GM19397 (cell line): ENCODE data around the gene ANO10.
"Not testable (repeated sequence)": the region's sequence is repeated elsewhere in the genome, so short reads cannot be mapped to it uniquely, and the experiment has no call there.

ENCODE experiments used
- ATAC-seq: cut with Tn5 transposase; IDR thresholded peaks from one replicate; pipeline ENCODE4 v1.9.1; 2021; ENCODE audit warnings: mild to moderate bottlenecking, moderate library complexity; ENCODE audit not compliant: unreplicated experiment

The ANO10 gene

DNA sequence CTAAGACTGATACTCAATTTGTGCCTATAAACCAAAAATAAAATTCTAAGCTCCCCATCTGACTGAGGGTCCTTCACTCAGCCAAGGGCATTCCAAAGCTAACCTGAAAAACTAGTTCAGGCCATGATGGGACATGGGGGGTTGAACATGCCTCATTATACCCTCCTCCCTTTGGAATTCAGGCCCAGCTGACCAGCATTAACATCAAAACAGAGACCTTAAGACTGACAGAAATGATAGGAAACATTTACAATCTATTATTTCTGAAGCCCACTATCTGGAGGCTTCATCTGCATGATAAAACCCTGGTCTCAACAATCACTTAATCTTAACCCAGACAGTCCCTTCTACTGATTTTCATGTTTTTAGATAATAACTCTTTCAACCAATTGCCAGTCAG, 140.4 kb downstream of the ANO10 start:
- no peak for ATAC-seq

DNA sequence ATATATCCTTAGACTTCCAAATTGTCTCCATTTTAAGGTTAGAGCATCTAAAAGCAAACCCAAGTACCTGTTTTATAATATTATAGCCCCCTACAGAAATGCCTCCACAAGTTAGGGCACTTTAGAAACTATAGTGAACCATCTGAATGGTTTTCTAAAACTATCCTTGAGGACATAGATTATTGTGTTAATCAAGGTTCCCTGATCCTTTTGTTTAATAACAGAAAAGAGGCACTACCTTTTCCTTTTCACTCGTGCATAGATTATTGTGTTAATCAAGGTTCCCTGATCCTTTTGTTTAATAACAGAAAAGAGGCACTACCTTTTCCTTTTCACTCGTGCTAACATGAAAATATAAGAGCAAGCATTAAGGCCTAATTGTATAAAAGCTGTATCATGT, 143.0 kb downstream of the ANO10 start:
- ATAC-seq: not testable (repeated sequence)

DNA sequence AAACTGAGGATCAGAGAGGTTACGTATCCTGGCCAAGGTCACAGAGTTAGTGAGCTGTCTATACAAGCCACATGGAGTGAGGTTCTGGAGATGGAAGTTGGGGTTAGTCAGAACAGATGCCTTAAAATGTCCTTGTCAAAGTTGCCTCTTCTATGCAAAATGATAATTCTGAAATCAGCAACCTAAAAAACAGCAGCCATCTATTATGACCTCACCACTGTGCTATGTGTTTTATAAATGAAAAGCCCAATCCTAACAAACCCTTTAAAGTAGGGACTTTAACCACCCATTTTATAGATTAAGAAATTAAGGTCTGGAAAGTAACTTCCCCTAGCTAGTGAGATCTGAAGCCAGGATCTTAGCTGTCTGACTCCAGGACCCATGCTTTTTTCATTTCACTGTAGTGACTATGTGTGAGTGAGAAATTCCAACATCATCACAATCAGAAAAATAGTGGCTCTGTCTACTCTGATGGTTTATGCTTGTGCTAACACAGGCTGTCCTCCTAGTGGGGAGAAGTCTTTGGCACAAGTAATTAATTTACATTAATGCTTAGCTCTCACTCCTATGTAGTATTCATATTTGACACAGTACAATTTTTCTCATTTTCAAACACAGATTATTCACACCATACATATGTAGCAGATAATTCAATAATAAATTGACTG, 143.6 kb downstream of the ANO10 start:
- ATAC-seq: no peak

DNA sequence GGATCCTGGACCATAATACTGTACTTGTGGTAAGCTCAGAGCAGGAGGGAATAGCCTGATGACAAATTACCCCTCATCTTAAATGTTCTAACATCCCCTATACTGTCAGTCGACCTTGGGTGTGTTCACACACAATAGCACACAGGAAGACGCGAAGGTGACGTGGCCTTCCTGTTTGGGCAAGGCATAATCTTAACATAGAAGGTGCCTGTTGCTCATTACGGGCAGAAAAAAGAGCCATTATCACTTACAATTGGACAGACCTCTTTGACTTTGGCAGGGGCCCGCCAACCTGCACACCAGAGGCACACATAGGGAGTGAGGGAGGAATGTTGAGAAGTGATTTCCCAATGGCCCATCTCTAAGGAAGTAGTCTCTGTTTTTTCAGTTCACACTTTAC, 144.2 kb downstream of the ANO10 start:
- no peak for ATAC-seq

DNA sequence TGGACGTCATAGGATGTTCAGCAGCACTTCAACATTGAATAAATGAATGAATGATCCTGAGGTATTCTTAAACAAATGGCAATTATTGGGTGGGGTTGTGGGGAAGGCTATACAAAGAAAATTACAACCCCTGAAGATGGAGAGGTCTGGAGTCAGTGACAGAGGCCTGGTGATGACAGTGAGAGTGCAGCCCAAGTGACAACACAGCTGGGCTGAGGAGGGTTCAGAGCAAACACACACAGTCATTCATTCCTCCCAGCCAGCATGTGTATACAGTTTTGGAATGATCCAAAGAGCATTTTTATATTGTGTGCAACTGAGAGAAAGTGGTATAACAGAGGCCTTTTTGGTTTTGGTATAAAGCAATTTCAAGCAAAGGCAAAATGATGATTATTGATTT, 148.1 kb downstream of the ANO10 start:
- no peak for ATAC-seq

DNA sequence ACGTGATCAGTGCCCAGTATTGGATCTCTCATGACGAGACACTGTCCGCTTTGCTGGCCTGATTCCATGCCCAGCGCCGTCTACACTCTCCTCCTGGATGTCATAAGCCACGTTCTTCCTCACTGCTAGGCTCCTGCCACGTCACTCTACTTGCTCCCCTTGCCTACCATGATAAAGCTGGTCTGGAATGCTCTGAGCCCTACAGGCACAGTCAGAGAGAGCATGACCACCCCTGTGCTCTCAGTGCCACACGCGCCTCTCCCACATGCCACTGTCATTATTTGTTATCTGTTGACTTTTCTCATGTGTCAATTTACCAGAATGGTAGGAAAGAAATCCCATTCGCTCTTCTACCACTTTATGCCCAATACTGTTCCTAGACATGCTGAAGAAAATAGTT, 148.6 kb downstream of the ANO10 start:
- no peak for ATAC-seq

DNA sequence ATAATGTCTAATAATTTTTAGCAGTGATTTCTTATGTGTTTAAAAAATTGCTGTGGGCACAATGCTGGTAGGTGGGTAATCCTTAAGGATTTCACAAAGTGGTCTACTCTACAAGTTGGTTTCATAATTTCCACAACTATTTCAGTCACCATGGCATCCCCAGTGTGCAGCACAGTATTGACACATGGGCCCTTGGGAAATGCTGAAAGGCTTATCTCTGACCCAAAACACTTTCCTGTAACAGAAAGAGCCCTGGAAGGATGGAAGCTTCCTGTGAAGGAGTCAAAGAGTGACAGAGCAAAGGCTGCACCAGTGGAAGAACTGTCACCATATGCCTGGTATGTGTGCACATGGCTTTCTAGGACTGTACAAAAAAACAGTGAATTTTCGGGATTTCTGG, 153.7 kb downstream of the ANO10 start:
- ATAC-seq: no peak

DNA sequence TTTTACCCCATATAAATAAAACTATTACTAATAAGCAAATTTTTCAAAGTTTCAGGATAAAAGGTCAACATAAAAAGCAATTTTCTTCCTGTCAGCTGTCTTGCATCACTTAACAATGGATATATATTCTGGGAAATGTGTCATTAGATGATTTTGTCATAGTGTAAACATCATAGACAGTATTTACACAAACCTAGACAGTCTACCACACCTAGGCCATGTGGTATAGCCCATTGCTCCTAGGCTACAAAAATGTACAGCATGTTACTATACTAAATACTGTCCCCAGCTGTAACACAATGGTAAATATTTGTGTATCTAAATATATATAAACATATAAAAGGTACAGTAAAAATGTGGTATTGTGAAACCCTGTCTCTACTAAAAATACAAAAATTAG, 156.7 kb downstream of the ANO10 start:
- no peak for ATAC-seq

DNA sequence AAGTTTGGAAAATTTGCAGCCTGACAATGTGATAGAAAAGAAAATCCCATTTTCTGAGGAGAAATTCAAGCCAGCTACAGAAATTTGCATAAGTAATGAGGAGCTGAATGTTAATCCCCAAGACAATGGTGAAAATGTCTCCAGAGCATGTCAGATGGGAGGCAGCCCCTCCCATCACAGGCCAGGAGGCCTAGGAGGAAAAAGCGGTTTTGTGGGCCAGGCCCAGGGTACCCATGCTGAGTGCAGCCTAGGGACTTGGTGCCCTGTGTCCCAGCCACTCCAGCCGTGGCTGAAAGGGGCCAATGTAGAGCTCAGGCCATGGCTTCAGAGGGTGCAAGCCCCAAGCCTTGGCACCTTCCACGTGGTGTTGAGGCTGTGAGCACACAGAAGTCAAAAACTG, 159.2 kb downstream of the ANO10 start:
- not testable (repeated sequence) for ATAC-seq

DNA sequence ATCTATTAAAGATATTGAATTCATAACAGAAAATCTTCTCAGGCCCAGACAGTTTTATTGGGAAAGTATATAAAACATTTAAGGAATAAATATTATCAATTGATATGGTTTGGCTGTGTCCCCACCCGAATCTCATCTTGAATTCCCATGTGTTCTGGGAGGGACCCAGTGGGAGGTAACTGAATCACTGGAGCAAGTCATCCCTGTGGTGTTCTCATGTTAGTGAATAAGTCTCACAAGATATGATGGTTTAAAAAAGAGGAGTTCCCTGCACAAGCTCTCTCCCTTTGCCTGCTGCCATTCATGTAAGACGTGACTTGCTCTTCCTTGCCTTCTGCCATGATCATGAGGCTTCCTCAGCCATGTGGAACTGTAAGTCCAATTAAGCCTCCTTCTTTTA, 160.5 kb downstream of the ANO10 start:
- no peak for ATAC-seq

DNA sequence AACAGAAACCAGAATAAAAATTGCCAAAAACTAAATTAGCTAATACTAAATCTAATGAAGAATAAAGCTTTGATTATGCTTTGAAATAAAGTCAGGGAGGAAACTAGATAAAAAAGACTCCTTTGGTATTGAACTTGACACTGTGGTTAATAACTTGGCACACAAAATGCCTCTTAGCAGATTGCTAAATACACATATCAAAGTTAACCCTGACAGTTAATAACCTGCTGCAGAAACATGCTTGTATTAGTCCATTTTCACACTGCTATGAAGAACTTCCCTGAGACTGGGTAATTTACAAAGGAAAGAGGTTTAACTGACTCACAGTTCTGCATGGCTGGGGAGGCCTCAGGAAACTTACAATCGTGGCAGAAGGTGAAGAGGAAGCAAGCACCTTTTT, 164.8 kb downstream of the ANO10 start:
- not testable (repeated sequence) for ATAC-seq

DNA sequence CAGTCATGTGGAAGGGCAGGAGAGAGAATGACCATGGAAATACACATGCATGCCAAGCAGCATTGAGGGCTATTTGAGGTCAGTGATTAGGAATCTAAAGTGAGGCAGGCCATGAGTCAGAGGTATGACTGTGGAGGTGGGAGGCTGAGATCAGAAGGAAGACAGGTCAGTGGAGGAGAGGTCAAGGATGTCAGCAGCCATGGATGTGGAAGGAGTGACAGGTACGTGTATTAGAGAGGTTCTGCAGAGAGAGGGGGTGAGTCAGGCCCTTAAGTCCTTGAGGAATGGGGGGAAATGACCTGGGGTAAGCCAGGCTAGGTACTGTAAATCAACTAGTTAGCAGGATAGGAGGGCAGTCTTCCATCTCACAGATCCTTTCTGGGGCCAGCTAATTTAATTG, 166.6 kb downstream of the ANO10 start:
- ATAC-seq: no peak

DNA sequence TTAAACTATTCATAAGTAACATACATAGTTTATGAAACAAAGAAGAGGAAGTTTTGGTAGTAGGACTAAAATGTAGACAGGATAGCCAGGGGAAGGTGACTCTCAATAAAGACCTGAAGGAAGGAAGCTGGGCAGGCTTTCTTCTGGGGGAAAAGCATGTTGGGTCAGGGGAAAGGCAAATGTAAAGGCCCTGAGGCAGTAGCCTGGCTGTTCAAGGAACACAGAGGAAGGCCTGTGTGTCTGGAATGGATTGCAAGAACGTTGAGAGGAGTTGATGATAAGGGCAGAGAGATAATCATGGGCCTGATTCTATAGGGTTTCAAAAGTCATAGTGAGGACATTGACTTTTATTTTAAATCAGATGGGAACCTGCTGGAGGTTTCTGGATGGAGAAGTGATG, 167.8 kb downstream of the ANO10 start:
- no peak for ATAC-seq

DNA sequence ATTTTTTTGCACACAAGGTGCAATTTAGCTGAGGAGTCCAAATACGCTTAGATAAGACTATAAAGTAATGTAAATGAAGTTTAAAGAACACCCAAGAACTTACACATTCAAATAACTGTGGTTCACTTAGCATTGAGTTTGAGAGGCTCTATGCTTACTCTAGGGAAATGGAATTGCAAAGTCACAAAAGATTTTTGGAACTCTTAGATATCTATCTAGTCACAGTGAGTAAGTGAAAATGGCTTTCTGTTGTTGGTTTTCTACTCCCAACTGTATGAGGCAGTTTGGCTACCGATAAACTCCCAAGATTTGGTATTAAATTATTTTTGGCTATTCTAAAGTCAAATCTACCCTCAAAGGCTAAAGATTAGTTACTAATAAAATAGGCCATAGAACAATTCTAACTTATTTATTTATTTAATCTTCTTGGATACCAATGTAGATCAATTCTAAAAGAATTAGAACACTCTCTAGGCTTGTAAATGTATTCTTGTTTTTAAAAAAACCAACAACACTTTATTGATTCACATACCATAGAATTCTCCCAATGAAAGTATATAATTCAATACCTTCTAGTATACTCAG, 170.0 kb downstream of the ANO10 start:
- no peak for ATAC-seq

DNA sequence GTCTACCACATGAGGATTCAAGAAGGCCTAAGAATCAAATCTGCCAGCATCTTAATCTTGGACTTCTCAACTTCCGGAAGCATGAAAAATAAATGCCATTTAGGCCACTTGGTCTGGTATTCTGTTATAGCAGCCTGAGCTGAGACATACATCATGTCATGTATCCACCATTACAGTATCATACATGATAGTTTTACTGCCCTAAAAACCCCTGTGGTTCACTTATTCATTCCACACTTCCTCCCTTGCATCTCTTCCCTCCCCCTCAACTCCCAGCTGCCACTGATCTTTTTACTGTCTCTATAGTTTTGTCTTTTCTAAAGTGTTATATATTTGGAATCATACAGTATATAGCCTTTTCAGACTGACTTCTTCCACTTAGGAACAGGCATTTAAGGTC, 173.7 kb downstream of the ANO10 start:
- ATAC-seq: no peak

DNA sequence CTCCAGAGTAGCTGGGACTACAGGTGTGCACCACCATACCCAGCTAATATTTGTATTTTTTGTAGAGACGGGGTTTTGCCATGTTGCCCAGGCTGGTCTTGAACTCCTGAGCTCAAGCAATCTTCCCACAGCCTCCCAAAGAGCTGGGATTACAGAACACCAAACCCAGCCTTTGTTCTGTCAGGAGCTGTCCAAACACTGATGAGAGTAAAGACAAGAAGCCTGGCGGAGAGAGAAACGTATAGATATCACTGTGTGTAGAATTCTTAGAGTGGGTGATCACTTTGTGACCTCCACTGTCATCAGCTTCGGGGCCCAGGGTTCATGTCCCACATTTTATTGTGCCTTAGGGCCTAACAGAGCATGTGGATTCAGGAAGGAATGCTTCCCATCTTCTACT, 176.0 kb downstream of the ANO10 start:
- ATAC-seq: no peak

DNA sequence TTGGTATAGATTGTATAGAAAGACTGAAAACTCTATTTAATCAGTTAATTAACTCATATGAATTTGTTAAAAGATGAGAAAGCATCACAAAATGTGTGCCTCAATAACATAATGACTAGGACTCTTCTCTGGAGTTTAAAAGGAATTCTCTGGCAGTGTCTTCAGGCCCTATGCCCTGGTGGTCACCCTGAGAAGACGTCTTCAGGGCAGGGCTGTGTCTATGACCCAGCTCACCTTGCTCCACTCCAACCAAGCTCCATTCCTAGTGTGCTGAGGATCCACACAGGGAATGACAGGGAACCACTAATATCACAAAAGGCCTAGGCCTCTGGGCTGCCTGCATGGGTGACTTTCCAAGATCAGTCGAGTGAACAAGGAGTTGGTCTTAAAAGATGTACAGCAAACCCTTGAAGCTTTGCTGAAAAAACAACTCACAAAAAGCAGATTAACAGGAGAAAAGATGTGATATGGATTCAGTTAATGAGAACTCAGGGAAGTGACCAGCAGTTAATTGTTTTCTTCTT, 178.9 kb downstream of the ANO10 start:
- no peak for ATAC-seq

DNA sequence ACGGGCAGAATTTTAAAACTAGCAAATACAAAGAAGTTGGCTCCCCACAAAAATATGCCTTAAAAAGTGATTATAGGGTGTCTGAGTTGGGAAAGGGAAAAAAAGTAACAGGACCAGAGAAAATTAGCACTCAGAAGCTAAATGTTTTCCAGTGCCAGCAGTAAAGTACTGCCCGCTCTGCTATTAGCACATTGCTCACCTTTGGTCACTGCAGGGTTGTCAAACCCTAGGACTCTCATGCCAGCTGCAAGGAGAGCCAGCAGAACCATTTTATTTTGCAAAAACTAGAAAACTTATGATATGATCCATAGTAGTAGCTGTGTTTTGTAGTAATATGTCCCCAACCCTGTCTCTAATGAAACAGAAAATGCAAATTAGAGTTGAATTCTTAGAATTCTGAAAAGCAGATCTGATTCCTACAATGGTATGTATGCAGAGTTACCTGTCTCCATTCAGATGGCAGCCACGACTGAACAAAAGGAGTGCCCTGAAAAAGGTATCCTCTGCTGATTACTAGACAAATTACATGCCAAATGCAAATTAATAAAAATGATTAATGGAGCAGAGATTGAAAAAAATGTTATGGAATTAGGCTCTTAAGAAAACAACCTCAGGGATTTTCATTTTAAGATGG, 185.2 kb downstream of the ANO10 start:
- no peak for ATAC-seq

DNA sequence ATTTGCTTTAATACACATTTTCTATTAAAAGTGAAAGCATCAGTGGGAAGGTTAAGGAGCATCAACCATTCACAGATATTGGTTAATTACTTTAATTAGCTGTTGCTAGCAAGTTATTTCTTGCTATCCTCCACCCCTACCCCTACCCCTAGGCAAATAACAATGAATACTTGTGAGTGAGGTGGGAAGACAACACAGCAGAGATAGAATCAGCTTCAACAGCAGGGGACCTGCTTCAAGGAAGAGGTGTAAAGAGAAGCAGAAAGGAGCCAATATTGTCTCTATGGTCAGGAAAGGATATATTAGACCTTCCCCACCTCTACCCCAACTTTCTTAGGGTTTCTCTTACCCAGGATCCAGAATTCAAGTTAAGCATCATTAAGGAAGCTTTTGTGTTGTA, 186.1 kb downstream of the ANO10 start:
- ATAC-seq: no peak

DNA sequence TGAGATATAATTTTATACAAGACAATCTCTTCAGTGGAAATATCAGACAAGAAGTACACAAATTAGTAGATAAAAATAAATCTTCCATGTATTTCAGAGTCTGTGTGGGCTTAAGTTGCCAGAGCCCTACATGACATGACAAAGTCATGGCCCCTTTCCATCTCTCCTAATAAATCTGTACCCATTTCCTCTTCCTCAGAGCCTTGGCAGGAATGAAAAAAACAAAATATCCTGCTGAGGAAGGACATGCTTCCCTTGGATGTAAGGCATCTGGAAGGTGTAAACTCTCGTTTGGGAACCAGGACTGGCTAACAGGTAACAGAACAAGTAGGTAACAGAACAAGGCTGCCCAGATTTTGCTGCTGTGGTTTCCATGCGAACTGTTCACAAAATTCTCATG, 187.4 kb downstream of the ANO10 start:
- no peak for ATAC-seq

DNA sequence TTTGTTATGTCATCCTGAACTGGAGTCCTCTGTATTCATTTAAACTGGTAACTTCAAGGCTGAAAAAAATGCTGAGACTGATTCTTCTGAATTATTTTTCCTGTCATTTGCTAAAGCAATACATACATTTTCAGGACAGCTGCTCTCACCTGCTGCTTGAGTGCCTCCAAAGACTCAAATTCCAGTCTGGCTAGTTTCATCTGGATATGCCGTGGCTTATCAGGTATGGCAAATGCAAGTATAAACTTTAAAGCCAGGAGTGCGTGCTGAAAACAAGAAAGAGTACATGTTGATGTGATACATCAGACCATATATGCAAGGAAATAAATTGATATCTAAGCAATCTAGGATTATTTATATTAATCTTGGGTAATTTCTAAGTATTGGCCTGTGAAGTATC, 189.3 kb downstream of the ANO10 start:
- ATAC-seq: no peak

DNA sequence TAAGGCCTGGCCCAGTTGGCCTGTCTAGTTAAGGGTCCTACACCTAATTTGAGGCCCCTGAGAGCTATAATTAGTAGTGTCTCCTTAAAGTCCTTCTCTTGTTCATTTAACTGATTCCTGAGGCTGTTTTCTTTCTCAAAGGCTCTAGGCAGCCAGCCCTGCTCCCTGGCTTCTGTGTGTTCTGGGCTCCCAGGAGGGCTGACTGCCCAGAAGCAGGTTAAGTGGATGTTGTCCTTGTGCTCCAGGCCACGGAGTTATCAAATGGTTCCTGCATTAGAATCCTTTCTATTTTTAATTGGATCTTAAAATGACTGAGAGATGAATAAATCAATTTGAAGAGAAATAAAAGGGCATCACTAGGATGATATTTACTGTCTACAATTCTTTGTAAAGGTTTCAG, 195.4 kb downstream of the ANO10 start:
- no peak for ATAC-seq
